ENCODE measurements around the gene CADM2.

GRCh38 chr3:85652360-85652759, 693.6 kb downstream of the CADM2 start:
- no peak for TF ChIP-seq CTCF (IDR thresholded peaks at IDR 0.05)
- TF ChIP-seq ZFX (IDR thresholded peaks at IDR 0.05; ENCODE audit: borderline replicate concordance): no peak
